Measurements from ENCODE around the gene NEO1. TPM values are rescaled to one million over a fixed set of nuclear protein-coding genes. Genes with fewer than 3 reads are reported as not detected.

Gene NEO1
- total and polyA plus RNA-seq, 9 of the 15 experiments (the other 6 are each of a cell fraction or from before 2014, with no cell fraction given) = 0.08 to 1.7 (median 0.48) TPM

DNA sequence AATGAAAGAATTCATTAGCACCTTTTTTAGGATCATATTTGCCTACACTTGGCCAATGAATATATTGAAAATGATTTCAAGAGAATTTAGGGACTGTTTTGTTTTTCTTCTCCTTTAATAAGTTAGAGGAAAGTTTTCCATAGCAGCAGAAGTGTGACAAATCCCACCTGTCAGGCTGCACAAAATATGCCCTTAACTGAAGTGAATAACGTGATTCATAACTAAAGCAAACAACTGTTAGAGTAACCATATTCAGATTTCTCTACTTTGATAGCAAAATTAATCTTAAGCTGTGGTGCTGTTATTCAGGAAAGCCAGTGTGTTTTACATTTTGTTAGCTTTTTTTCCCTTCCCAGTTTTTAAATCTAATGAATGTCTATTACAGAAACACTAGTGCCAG, 195.1 kb downstream of the NEO1 start:
- Histone ChIP-seq H3K9ac (ENCODE audit: insufficient read depth in 1 of 2, low read depth in 2 of 2, low read length in 2 of 2) (no peak overlapping the region), H3K9me3 (replicated peaks; ENCODE audit: control insufficient read depth, insufficient read depth, low read depth, low read length) (no peaks in the 10 kb centered on the region), H3K27ac (ENCODE audit: extremely low read depth, low read depth, low read length) (no peak overlapping the region), H3K4me1 (replicated peaks in 1 of 2; ENCODE audit: control insufficient read depth in 2 of 2, insufficient read depth in 2 of 2, low read length in 2 of 2) (no peaks in the 10 kb centered on the region), H2AFZ (ENCODE audit: low read depth, low read length) (no peak overlapping the region), H3K4me2 (ENCODE audit: insufficient read depth, low read length) (no peak overlapping the region), H3K79me2 (ENCODE audit: control insufficient read depth, insufficient read depth, low read length) (no peaks in the 10 kb centered on the region), H3K27me3 (ENCODE audit: control insufficient read depth in 2 of 2, insufficient read depth in 2 of 2, low read length in 2 of 2) (no peaks in the 10 kb centered on the region; a peak in 1 of 5 replicates), H3K4me3 (no peak overlapping the region), H4K20me1 (replicated peaks; ENCODE audit: control insufficient read depth, insufficient read depth, low read length) (no peaks in the 10 kb centered on the region), H3K9me1 (ENCODE audit: control insufficient read depth, insufficient read depth, low read length) (no peaks in the 10 kb centered on the region), H3K36me3 (ENCODE audit: control insufficient read depth, insufficient read depth, low read length) (no peaks in the 10 kb centered on the region)
- no peak for TF ChIP-seq SAFB (IDR thresholded peaks at IDR 0.05; ENCODE audit: borderline replicate concordance, low read depth, low read length)
- TF ChIP-seq HNRNPLL (IDR thresholded peaks at IDR 0.05; ENCODE audit: low read depth, low read length, poor library complexity, severe bottlenecking) = no peak
- no peak for TF ChIP-seq ZSCAN29 (IDR thresholded peaks at IDR 0.05)
- no peak for TF ChIP-seq PML (IDR thresholded peaks at IDR 0.05; ENCODE audit: low read length)
- no peak for TF ChIP-seq ETV5 (CRISPR knock-in tag; IDR thresholded peaks at IDR 0.05; ENCODE audit: low read depth)
- TF ChIP-seq PHB (CRISPR knock-in tag; IDR thresholded peaks at IDR 0.05) = no peak
- no peak for TF ChIP-seq FOXK1 (CRISPR knock-in tag; IDR thresholded peaks at IDR 0.05; ENCODE audit: borderline replicate concordance)
- TF ChIP-seq PURB (CRISPR knock-in tag; IDR thresholded peaks at IDR 0.05; ENCODE audit: low read depth) = no peak
- 0% methylated on average over 1 of the region's 1 CpG for WGBS (ENCODE audit: insufficient coverage, low coverage, missing lambda C conversion rate)
- no TSS peak for BruUV-seq (replicated peaks)
- FAIRE-seq = no peak
- intact Hi-C loops (cut with micrococcal nuclease) (loop anchor here (10.0 kb wide), 1 partner anchor 463 kb away; the partner anchor contains the start of gene ADPGK), in situ Hi-C loops (cut with MboI) (no loop called here)
- CTCF ChIA-PET (ENCODE audit: low intra/inter-chr PET ratio) = no interaction called here
- ATAC-seq = no peak
- no peak for DNase-seq (ENCODE audit: extremely low read depth in 1 of 4, low spot score in 3 of 4)
- POLR2A ChIA-PET = interaction anchor here (0.5 to 1.1 kb wide), 2 partner anchors 11 to 1181 kb away, joined by 3 read pairs; no protein-coding TSS in a partner anchor
